T-helper 17 cell (primary cell): ENCODE results near the gene CDYL2. TPM values are rescaled to one million over a fixed set of nuclear protein-coding genes. Genes with fewer than 3 reads are reported as not detected.

Source experiments
- ATAC-seq: fragments of 150-1000 bp; cut with Tn5 transposase; 2 replicates; pipeline ENCODE4 v1.10.0; 2021; ENCODE audit warnings: mild to moderate bottlenecking, moderate library complexity
- DNase-seq, 3 donors: peaks; one replicate each; pipeline versions ENCODE4 v3.0.0 to v3.0.0-alpha.2; 2020 to 2021
- H3K9me3 ChIP-seq: one replicate; pipeline ENCODE4 v1.7.0; 2013; ENCODE audit warnings: low read length, mild to moderate bottlenecking; ENCODE audit not compliant: control insufficient read depth, poor library complexity, severe bottlenecking
- H3K27ac Mint-ChIP-seq: one replicate; pipeline ENCODE4 v1.8.0; 2022; ENCODE audit warnings: mild to moderate bottlenecking, moderate library complexity, mixed read lengths
- H3K27me3 Mint-ChIP-seq: one replicate; pipeline ENCODE4 v1.8.0; 2022; ENCODE audit warnings: mixed read lengths
- H3K36me3 Mint-ChIP-seq: one replicate; pipeline ENCODE4 v1.8.0; 2022; ENCODE audit warnings: low read depth, mixed read lengths
- H3K4me1 Mint-ChIP-seq: one replicate; pipeline ENCODE4 v1.8.0; 2022; ENCODE audit warnings: mild to moderate bottlenecking, mixed read lengths
- H3K4me3 Mint-ChIP-seq: one replicate; pipeline ENCODE4 v1.8.0; 2022; ENCODE audit warnings: mild to moderate bottlenecking, moderate library complexity, mixed read lengths
- total RNA-seq, 4 donors: library from RNA in 2 of 4; stranded (reverse) in 2 of 4; gene quantifications; one replicate each; pipeline ENCODE4 v1.2.3 and lab custom pipeline; 2022 to 2026

CDYL2 gene
- total RNA-seq, 2 donors from 2014 or later, result 17.0 to 28.3 TPM

DNA sequence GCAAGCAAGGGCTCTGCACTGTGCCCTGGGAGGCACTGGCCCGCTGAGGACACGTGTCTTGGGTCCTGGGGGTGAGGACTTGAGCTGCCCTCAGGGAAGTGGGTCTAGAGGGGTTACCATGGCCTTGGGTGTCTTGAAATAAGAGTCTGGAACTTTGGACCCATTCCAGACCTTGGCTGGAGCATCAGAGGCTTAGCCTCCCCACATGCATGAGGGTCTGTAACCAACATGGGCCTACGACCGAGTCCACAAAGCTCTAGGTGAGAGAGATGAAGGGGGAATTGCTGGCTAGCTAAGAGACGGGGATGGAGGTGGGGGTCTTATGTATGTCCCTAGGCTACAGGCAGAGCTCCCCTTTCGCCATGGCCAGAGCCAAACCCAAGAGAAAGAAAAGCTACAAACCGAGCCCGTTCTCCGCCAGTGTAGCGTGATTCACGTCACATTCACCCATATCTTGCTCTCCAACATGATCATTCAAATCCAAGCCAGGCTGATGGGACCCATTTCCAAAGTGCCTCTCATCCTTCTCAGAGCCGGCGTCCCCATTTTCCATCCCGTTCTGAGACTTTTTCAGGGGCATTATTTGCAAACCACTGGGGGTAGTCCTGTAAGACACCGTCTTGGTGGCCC is 120.1 kb downstream of the CDYL2 start:
- Mint-ChIP-seq H3K4me3 (no peak overlapping the region), H3K36me3 (peaks cover 4% of the 10 kb centered on the region), H3K27ac (no peak overlapping the region), H3K27me3 (no peaks in the 10 kb centered on the region), H3K4me1 (peaks cover 13% of the 10 kb centered on the region)
- ATAC-seq (no peak), DNase-seq (no peak)
- peaks cover 4% of the 10 kb centered on the region for H3K9me3 ChIP-seq

DNA sequence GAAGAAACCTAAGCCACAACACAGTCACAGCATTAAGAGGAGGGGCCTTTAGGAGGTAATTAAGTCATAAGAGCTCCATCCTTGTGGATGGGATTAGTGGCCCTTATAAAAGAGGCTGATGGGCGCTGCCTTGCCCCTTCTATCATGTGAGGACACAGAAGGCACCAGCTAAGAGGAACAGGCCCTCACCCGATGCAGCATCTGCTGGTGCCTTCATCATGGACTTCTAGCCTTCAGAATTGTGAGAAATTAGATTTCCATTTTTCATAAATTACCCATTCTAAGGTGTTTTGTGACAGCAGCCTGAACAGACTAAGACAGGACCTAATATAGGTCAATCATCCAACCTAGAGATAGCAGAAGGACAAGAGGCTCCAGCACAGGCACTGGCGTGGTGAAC is 120.8 kb downstream of the CDYL2 start:
- no peak for DNase-seq
- peaks cover 4% of the 10 kb centered on the region for H3K9me3 ChIP-seq
- no peak for ATAC-seq
- H3K4me1 Mint-ChIP-seq, result peaks cover 10% of the 10 kb centered on the region
- H3K27ac Mint-ChIP-seq, result no peak overlapping the region
- peaks cover 4% of the 10 kb centered on the region for H3K36me3 Mint-ChIP-seq
- no peak overlapping the region for H3K4me3 Mint-ChIP-seq
- no peaks in the 10 kb centered on the region for H3K27me3 Mint-ChIP-seq

DNA sequence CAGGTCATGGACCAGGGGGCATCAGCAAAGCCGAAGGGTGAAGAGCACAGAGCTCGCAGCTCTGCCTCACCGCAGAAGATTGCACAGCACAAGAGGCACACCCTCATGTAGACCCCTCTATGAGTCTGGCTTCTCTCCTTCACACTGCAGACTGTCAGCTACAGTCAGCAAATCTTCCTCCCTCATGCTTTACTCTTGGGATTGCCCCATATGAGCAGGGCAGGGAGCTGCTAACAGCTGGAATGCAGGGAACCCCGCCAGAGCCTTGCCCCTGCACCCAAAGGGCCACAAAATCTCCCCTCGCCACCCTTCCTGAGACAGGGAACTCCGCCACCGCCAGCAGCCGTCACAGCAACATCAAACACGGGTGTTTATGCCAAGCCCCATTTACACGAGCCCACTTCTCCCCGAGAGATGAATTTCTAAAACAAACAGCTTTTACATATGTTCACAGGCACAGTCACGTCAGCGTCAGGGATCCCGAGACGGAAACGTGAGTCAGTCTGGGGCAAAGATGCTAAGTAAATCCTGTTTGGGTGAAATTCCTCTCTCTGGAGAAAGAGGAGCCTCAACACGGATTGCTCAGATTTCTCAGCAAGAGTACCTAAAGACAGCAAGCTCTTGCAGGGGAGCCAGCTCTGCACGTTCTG is 121.9 kb downstream of the CDYL2 start:
- peaks cover 9% of the 10 kb centered on the region for H3K4me1 Mint-ChIP-seq
- no peak for ATAC-seq
- DNase-seq, result no peak
- H3K27me3 Mint-ChIP-seq, result no peaks in the 10 kb centered on the region
- H3K27ac Mint-ChIP-seq, result no peak overlapping the region
- H3K9me3 ChIP-seq, result peaks cover 4% of the 10 kb centered on the region
- no peak overlapping the region for H3K4me3 Mint-ChIP-seq
- peaks cover 4% of the 10 kb centered on the region for H3K36me3 Mint-ChIP-seq

DNA sequence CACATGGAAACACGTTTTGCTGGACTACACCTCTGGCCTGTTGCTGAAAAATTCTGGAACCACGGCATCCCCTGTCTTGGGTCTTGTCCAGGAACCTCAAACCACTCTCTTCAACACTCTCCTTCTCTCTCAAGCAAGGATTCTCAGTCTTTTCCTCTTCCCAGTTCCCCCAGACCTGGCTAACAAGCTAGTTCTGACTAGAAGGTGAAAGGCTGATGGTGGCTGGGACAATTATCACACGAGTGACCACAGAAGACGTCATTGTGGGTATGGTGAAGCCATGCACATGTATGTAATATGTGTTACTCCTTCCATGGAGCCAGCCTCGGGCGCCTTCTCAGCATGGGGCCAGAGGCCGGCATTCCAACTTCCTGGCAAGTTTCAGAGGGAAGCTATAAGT is 123.0 kb downstream of the CDYL2 start:
- no peak overlapping the region for H3K27ac Mint-ChIP-seq

DNA sequence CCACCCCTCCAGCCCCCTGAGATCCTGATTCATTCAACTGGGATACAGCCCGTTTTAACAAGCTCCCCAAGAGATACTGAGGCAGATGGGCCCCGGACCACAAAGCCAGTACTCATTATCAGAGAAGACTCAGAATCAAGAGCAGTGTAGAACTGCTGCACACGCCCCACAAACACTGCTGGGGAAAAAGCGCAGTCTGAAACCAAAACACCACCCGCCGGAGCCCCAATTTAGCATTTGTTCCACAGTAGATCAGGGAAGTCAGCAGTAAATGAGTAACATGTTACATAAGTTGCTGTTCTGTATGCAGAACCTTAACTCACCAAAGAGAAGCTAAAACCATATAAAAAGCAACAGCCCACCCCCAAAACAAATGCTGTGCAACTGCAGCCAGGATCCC is 123.6 kb downstream of the CDYL2 start:
- peaks cover 4% of the 10 kb centered on the region for H3K9me3 ChIP-seq
- no peak overlapping the region for H3K27ac Mint-ChIP-seq
- DNase-seq (no peak), ATAC-seq (no peak)
- no peaks in the 10 kb centered on the region for H3K27me3 Mint-ChIP-seq
- H3K4me3 Mint-ChIP-seq, result no peak overlapping the region
- peaks cover 6% of the 10 kb centered on the region for H3K36me3 Mint-ChIP-seq
- peaks cover 14% of the 10 kb centered on the region for H3K4me1 Mint-ChIP-seq

More for the DNA sequence above, 123.0 kb downstream of the CDYL2 start:
- H3K9me3 ChIP-seq, result peaks cover 4% of the 10 kb centered on the region
- Mint-ChIP-seq H3K4me1 (peaks cover 9% of the 10 kb centered on the region), H3K36me3 (peaks cover 4% of the 10 kb centered on the region), H3K27me3 (no peaks in the 10 kb centered on the region), H3K4me3 (no peak overlapping the region)
- no peak for DNase-seq
- ATAC-seq, result no peak

DNA sequence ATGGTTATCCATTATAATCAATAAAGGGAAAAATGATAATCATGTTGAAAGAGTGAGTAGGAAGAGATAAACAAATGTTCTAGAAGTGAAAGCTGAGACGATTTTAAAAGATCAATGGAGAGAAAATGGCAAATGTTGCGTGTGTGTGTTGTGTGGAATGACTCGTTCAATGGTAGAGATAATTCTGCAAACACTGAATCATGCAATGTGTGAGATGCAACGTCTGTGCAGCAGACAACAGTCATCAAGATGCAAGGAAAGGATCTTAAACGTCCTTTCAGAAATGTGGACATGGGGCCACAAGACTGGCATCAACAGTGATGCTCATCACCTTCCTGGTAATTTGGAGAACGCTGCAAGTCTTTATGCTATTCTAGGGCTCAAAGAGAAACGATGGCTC is 124.4 kb downstream of the CDYL2 start:
- peaks cover 4% of the 10 kb centered on the region for H3K9me3 ChIP-seq
- no peak overlapping the region for H3K4me3 Mint-ChIP-seq
- H3K4me1 Mint-ChIP-seq, result peaks cover 14% of the 10 kb centered on the region
- no peak overlapping the region for H3K27ac Mint-ChIP-seq
- no peaks in the 10 kb centered on the region for H3K27me3 Mint-ChIP-seq
- H3K36me3 Mint-ChIP-seq, result peaks cover 6% of the 10 kb centered on the region
- DNase-seq (no peak), ATAC-seq (no peak)

DNA sequence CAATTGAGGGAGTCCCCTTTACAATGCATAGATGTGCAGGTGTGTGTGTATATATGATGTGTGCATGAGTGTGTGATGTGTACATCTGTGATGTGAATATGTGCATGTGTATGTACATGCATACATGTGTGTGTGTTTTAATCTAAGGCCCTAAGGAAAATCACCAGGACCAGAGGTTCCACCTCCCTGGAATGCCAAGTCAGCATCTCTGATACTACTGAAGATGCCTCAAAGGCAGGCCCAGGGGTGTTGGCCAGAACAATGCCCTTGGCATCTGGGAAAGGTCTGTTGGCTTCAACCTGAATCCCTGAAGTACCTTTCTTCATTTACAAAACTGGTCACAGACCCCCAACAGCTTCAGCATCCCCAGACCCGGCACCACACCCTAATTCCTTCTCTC is 129.5 kb downstream of the CDYL2 start:
- ATAC-seq (no peak), DNase-seq (no peak)
- H3K36me3 Mint-ChIP-seq, result peaks cover 2% of the 10 kb centered on the region
- H3K27me3 Mint-ChIP-seq, result no peaks in the 10 kb centered on the region
- H3K27ac Mint-ChIP-seq, result peak overlapping the region; percentile 5
- peaks cover 8% of the 10 kb centered on the region for H3K4me1 Mint-ChIP-seq
- H3K9me3 ChIP-seq, result peaks cover 4% of the 10 kb centered on the region
- H3K4me3 Mint-ChIP-seq, result no peak overlapping the region

DNA sequence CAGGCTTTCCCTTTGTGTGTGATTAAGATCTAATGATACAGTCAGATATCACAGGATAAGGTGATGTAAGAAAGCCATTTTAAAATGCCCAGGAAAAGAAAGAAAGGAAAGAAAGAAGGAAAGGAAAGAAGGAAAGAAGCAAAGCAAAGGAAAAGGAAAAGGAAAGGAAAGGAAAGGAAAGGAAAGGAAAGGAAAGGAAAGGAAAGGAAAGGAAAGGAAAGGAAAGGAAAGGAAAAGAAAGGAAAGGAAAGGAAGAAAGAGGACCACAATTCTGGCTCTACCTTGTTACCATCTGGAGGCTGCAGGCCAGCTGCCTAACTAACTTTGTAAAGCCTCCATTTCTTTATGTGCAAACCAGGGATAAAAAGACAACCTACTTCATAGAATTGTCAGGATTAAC is 132.0 kb downstream of the CDYL2 start:
- Mint-ChIP-seq H3K4me3 (no peak overlapping the region), H3K36me3 (peaks cover 2% of the 10 kb centered on the region), H3K4me1 (peaks cover 8% of the 10 kb centered on the region), H3K27ac (no peak overlapping the region), H3K27me3 (no peaks in the 10 kb centered on the region)
- DNase-seq (no peak), ATAC-seq (no peak)
- no peaks in the 10 kb centered on the region for H3K9me3 ChIP-seq

DNA sequence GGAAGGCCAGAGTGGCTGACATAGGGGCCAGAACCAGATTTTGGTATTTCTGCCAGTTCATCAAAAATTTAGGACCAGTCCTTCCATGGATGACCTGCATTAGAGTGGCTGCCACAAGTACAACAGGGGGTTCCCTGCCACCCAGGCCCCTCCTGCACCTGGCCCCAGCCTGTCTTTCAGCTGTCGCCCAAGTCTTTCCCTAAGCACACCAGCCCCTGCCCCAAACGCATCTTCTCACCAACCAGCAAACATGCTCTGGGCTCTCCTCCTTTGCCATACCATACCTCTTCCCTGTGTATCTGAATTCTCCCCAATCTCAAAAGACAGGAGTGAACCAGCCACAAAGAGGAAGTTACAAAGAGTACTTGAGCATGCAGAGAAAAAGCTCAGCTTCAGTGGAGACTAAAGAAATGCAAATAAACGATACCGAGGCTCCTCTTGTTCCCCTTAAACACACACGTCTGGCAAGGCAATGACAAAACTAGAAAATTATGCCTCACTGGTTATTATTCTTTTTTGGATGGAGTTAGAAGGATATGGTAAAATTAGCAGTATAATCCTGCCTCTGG is 133.0 kb downstream of the CDYL2 start:
- DNase-seq, result no peak
- Mint-ChIP-seq H3K27me3 (no peaks in the 10 kb centered on the region), H3K4me1 (peaks cover 7% of the 10 kb centered on the region), H3K27ac (no peak overlapping the region), H3K36me3 (peaks cover 2% of the 10 kb centered on the region), H3K4me3 (no peak overlapping the region)
- H3K9me3 ChIP-seq, result no peaks in the 10 kb centered on the region
- peak; percentile 40 for ATAC-seq

DNA sequence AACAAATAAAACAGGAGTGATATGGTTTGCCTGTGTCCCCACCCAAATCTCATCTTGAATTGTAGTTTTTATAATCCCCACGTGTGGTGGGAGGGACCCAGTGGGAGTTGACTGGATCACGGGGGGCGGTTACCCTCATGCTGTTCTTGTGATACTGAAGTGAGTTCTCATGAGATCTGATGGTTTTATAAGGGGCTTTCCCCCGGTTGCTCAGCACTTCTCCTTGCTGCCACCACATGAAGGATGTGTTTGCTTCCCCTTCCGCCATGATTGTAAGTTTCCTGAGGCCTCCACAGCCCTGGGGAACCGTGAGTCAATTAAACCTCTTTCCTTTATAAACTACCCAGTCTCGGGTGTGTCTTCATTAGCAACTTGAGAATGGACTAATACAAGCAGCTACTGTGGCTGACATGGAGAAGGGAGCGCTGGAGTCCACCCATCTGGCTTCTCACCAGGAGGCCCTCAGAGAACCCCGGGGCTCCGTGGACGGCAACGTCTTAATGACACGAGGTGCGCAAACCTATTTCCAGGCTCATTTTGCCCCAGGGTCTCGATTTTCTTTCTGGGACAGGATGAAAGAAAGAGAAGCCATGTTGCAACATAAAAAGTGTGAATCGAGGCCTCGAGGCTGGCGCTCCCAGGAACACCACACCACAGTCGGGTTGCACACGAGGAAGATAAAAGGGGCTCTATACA is 134.1 kb downstream of the CDYL2 start:
- Mint-ChIP-seq H3K36me3 (no peaks in the 10 kb centered on the region), H3K27ac (no peak overlapping the region), H3K4me1 (peaks cover 2% of the 10 kb centered on the region), H3K27me3 (no peaks in the 10 kb centered on the region), H3K4me3 (no peak overlapping the region)
- H3K9me3 ChIP-seq, result no peaks in the 10 kb centered on the region
- DNase-seq (no peak), ATAC-seq (peak; percentile 53)

DNA sequence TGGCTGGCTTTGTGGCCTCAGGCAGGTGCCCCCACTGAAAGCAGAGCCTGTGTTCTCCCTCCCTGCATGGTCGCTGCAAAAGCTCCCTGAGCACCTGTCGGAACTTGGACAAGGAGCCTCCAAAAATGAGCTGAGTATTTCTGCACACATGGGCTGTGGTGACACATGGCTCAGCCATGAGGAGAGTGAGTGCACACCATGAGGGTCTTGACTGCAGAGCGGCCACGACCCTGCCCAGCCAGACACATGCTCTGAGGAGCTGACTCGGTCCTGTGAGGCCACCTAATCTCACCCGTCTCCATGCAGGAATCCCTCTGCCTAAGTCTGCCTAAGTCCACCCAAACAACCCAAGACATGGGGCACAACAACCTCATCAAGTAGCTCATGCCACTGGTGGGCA is 134.7 kb downstream of the CDYL2 start:
- Mint-ChIP-seq H3K4me3 (no peak overlapping the region), H3K4me1 (peaks cover 2% of the 10 kb centered on the region), H3K36me3 (no peaks in the 10 kb centered on the region), H3K27me3 (no peaks in the 10 kb centered on the region), H3K27ac (no peak overlapping the region)
- ATAC-seq (no peak), DNase-seq (no peak)
- H3K9me3 ChIP-seq, result no peaks in the 10 kb centered on the region

DNA sequence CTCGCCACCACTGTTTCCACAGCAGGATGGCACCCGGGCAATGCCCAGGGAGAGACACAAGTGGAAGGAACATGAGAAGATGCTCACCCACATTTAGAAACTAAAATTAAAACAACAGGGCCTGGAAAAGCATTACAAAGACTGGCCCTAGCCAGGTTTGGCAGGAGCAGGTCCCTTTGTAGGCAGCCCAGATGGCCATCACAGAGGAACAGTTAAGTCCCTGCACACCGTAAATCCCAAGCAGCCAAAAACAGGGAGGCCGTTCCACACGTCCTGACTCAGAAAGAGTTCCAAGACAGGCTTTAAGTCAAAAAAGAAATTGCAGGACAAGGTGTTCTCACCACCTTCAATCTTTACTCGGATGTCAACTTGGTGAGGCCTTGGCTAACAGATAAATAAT is 136.5 kb downstream of the CDYL2 start:
- no peak overlapping the region for H3K4me3 Mint-ChIP-seq
- no peak overlapping the region for H3K27ac Mint-ChIP-seq
- H3K36me3 Mint-ChIP-seq, result peaks cover 3% of the 10 kb centered on the region
- peaks cover 2% of the 10 kb centered on the region for H3K4me1 Mint-ChIP-seq
- H3K27me3 Mint-ChIP-seq, result no peaks in the 10 kb centered on the region
- no peak for DNase-seq
- no peak for ATAC-seq
- H3K9me3 ChIP-seq, result no peaks in the 10 kb centered on the region

DNA sequence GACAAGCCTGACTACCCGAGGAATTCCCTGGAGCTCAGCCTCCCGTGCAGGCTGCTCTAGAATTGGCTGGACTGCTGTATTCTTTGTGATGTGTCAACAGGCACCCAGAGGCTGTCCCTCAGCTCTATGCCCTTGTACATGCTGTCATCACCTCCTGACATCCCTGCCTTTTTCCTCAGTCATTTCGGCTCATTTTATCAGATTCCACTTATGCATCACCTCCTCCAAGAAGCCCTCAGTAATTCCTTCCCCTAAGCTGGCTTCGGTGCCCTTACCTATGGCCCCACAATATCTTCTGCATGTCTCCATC is 137.2 kb downstream of the CDYL2 start:
- Mint-ChIP-seq H3K36me3 (peaks cover 5% of the 10 kb centered on the region), H3K27me3 (no peaks in the 10 kb centered on the region), H3K27ac (no peak overlapping the region), H3K4me1 (peaks cover 2% of the 10 kb centered on the region), H3K4me3 (no peak overlapping the region)
- H3K9me3 ChIP-seq, result no peaks in the 10 kb centered on the region
- no peak for ATAC-seq
- DNase-seq, result no peak
